ENCODE data around the gene PHACTR4. TPM values are rescaled to one million over a fixed set of nuclear protein-coding genes. Genes with fewer than 3 reads are reported as not detected.
"Not testable (repeated sequence)": the region's sequence is repeated elsewhere in the genome, so short reads cannot be mapped to it uniquely, and the experiment has no call there.

PHACTR4 gene
- total and polyA plus RNA-seq, 2 experiments from 2014 or later = 35.4 to 47.1 TPM

GRCh38 chr1:28443550-28443949, 74.0 kb downstream of the PHACTR4 start (continued):
- no peak for TF ChIP-seq REST (IDR thresholded peaks at IDR 0.05; ENCODE audit: unreplicated experiment)
- no peak for TF ChIP-seq POLR2AphosphoS5 (IDR thresholded peaks at IDR 0.05; ENCODE audit: low read depth)

- Histone ChIP-seq H3K27ac (ENCODE audit: low read depth) (no peak overlapping the region), H3K36me3 (ENCODE audit: insufficient read depth) (no peaks in the 10 kb centered on the region), H3F3A (replicated peaks; ENCODE audit: low read depth) (no peaks in the 10 kb centered on the region), H3K4me3 (no peak overlapping the region), H3K4me2 (no peak overlapping the region), H3K4me1 (ENCODE audit: insufficient read depth) (no peaks in the 10 kb centered on the region), H3K9me2 (ENCODE audit: insufficient read depth) (no peaks in the 10 kb centered on the region), H4K20me1 (replicated peaks; ENCODE audit: insufficient read depth) (peaks cover 6% of the 10 kb centered on the region; the same call in 1 of the 2 replicates), H2AFZ (no peak overlapping the region), H3K27me3 (ENCODE audit: insufficient read depth) (no peaks in the 10 kb centered on the region), H3K79me2 (replicated peaks; ENCODE audit: insufficient read depth) (peaks cover 8% of the 10 kb centered on the region; the same call in 1 of the 2 replicates)
- TF ChIP-seq EZH2phosphoT487 (IDR thresholded peaks at IDR 0.05; ENCODE audit: unreplicated experiment) (no peak), ETS1 (IDR thresholded peaks at IDR 0.05) (no peak), CTCF (conservative IDR thresholded peaks at IDR 0.05; ENCODE audit: low read depth in 2 of 2) (no peak), ZNF114 (CRISPR knock-in tag; IDR thresholded peaks at IDR 0.05) (no peak)
- DNase-seq (ENCODE audit: low spot score) (no peak), ATAC-seq (no peak)
- no peaks in the 10 kb centered on the region for H3K4me1 Mint-ChIP-seq
- peaks cover 4% of the 10 kb centered on the region for H3K9me3 Mint-ChIP-seq
- H3K27ac Mint-ChIP-seq = no peak overlapping the region
- H3K36me3 Mint-ChIP-seq (ENCODE audit: low read depth) = peaks cover 10% of the 10 kb centered on the region
- peaks cover 4% of the 10 kb centered on the region for H3K27me3 Mint-ChIP-seq (ENCODE audit: insufficient read depth, low read depth, poor library complexity)
- no peak overlapping the region for H3K4me3 Mint-ChIP-seq
Observed at GRCh38 chr1:28447679-28448078, 78.1 kb downstream of the PHACTR4 start.

GRCh38 chr1:28448094-28448611, 78.6 kb downstream of the PHACTR4 start:
- not testable (repeated sequence) for H3K9me3 Mint-ChIP-seq; H3K4me3 Mint-ChIP-seq; H3K9me2 ChIP-seq (ENCODE audit: insufficient read depth)

More at GRCh38 chr1:28448094-28448611, 78.6 kb downstream of the PHACTR4 start:
- not testable (repeated sequence) for H3K27me3 ChIP-seq (ENCODE audit: insufficient read depth); H3K36me3 Mint-ChIP-seq (ENCODE audit: low read depth); H3K4me3 ChIP-seq; H4K20me1 ChIP-seq (replicated peaks; ENCODE audit: insufficient read depth); H3K36me3 ChIP-seq (ENCODE audit: insufficient read depth); H3K27ac Mint-ChIP-seq; H2AFZ ChIP-seq; DNase-seq (ENCODE audit: low spot score); H3K4me2 ChIP-seq; H3K27me3 Mint-ChIP-seq (ENCODE audit: insufficient read depth, low read depth, poor library complexity); ATAC-seq; H3K4me1 Mint-ChIP-seq; H3K4me1 ChIP-seq (ENCODE audit: insufficient read depth); H3F3A ChIP-seq (replicated peaks; ENCODE audit: low read depth)
- Histone ChIP-seq H3K79me2 (replicated peaks; ENCODE audit: insufficient read depth) (peaks cover 12% of the 10 kb centered on the region), H3K27ac (ENCODE audit: low read depth) (peak overlapping the region; percentile 60; the same call in 1 of the 2 replicates)

All from GM23338 (cell line).